ENCODE measurements around the gene BTNL2.
"Not testable (repeated sequence)": the region's sequence is repeated elsewhere in the genome, so short reads cannot be mapped to it uniquely, and the experiment has no call there.

The BTNL2 gene

GRCh38 chr6:32436186-32436585, 29.2 kb upstream of the BTNL2 start:
- Histone ChIP-seq H3K4me3 (ENCODE audit: low read depth, low read length) (no peak overlapping the region), H3K4me1 (no peaks in the 10 kb centered on the region), H3K27me3 (peaks cover 10% of the 10 kb centered on the region; the same call in 1 of the 2 replicates), H3K36me3 (no peaks in the 10 kb centered on the region), H3K9me3 (no peaks in the 10 kb centered on the region)
- TF ChIP-seq CTCF (IDR thresholded peaks at IDR 0.05; ENCODE audit: low read depth, low read length) = no peak
- no peak for DNase-seq

GRCh38 chr6:32433950-32434349, 27.0 kb upstream of the BTNL2 start:
- H3K4me3 ChIP-seq (ENCODE audit: low read depth, low read length); H3K36me3 ChIP-seq; H3K4me1 ChIP-seq; H3K9me3 ChIP-seq; DNase-seq; H3K27me3 ChIP-seq: not testable (repeated sequence)

- no peak for DNase-seq
- no peaks in the 10 kb centered on the region; the same call in 1 of the 2 replicates for H3K27me3 ChIP-seq
- no peaks in the 10 kb centered on the region for H3K9me3 ChIP-seq
- H3K4me3 ChIP-seq (ENCODE audit: low read depth, low read length) = no peak overlapping the region
- peak; percentile 19; the same call in 1 of the 2 replicates for TF ChIP-seq CTCF (IDR thresholded peaks at IDR 0.05; ENCODE audit: low read depth, low read length)
- no peaks in the 10 kb centered on the region for H3K4me1 ChIP-seq
- H3K36me3 ChIP-seq = no peaks in the 10 kb centered on the region
Observed at GRCh38 chr6:32432050-32432450, 25.1 kb upstream of the BTNL2 start.

- TF ChIP-seq CTCF (IDR thresholded peaks at IDR 0.05; ENCODE audit: low read depth, low read length) = no peak
Observed at GRCh38 chr6:32431142-32431541, 24.2 kb upstream of the BTNL2 start.

GRCh38 chr6:32430179-32430578, 23.2 kb upstream of the BTNL2 start:
- H3K4me1 ChIP-seq = no peaks in the 10 kb centered on the region
- H3K36me3 ChIP-seq = no peaks in the 10 kb centered on the region
- no peak for TF ChIP-seq CTCF (IDR thresholded peaks at IDR 0.05; ENCODE audit: low read depth, low read length)
- H3K27me3 ChIP-seq = peaks cover 4% of the 10 kb centered on the region; the same call in 1 of the 2 replicates
- no peaks in the 10 kb centered on the region for H3K9me3 ChIP-seq
- no peak for DNase-seq
- no peak overlapping the region for H3K4me3 ChIP-seq (ENCODE audit: low read depth, low read length)

More at GRCh38 chr6:32431142-32431541, 24.2 kb upstream of the BTNL2 start:
- Histone ChIP-seq H3K4me3 (ENCODE audit: low read depth, low read length) (no peak overlapping the region), H3K4me1 (no peaks in the 10 kb centered on the region), H3K9me3 (no peaks in the 10 kb centered on the region), H3K27me3 (no peaks in the 10 kb centered on the region; the same call in 1 of the 2 replicates), H3K36me3 (no peaks in the 10 kb centered on the region)
- no peak for DNase-seq

GRCh38 chr6:32427934-32428474, 21.0 kb upstream of the BTNL2 start:
- H3K9me3 ChIP-seq = no peaks in the 10 kb centered on the region
- TF ChIP-seq CTCF (IDR thresholded peaks at IDR 0.05; ENCODE audit: low read depth, low read length) = no peak
- no peak overlapping the region for H3K4me3 ChIP-seq (ENCODE audit: low read depth, low read length)
- no peaks in the 10 kb centered on the region for H3K4me1 ChIP-seq
- no peaks in the 10 kb centered on the region for H3K36me3 ChIP-seq
- DNase-seq = no peak
- H3K27me3 ChIP-seq = peaks cover 20% of the 10 kb centered on the region
